GM12874 (cell line): ENCODE measurements around the gene KCNQ1OT1.

Experiments used
- CTCF ChIP-seq: IDR thresholded peaks from 2 replicates; pipeline ENCODE4 v1.5.1; 2011; ENCODE audit warnings: low read depth, mild to moderate bottlenecking, control low read depth, low read length, moderate library complexity; ENCODE audit not compliant: insufficient read depth

KCNQ1OT1 gene

DNA sequence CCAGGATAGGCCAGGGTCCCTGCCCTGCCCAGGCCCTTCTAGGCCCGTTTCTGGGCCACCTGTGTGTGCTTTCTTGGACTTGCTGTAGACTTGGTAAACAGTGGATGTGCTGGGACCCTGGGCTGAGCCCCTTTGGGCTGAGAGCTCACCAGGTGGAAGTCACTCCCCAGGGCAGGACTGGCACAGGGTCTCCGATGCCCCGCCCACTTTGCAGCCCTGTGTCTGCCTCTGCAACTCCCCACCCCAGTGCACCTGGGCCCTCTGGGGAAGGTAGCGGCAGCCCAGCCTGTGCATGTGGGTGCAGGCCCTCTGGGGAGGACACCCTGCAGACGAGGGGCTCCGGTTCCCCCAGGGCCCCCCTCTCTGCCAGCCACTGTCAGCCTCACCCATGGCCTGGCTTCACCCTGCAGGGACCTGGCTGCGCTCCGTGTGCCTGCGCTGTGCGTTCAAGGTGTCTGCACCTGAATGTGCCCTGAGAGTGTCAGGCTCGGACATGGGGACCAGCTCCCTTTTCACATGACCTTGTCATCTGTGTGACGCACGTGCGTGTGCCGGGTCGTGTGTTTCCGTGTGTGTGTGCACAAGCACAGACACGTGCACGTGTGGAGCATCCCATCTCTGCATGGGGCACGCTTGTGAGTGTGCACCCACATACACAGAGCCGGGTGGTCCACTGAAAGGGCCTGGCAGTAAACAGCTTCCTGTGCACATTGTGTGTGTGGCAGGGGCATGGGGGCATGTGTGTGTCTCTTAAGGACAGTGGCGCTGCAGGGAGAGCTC is 118.5 kb downstream of the KCNQ1OT1 start:
- TF ChIP-seq CTCF, result no peak

GRCh38 chr11:2580571-2581001 is 119.2 kb downstream of the KCNQ1OT1 start:
- no peak for TF ChIP-seq CTCF

GRCh38 chr11:2580061-2580421 is 119.8 kb downstream of the KCNQ1OT1 start:
- TF ChIP-seq CTCF, result no peak

GRCh38 chr11:2579315-2580060 is 120.3 kb downstream of the KCNQ1OT1 start:
- TF ChIP-seq CTCF, result no peak

DNA sequence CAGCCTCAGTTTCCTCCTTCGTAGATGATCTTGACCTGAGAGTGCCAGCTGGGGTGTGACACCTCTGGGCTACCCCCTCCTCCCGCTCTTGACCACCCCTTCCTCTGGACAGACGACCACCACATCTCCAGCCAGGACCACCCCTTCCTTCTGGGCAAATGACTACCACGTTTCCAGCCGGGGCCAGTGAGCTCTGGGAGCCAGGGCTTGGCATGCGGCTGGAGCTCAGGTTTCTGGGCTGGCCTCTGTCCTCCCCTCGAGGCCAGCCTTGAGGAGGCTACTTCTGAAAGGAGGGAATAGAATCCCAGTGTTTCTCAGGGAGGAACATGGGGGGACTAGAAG is 120.9 kb downstream of the KCNQ1OT1 start:
- TF ChIP-seq CTCF, result no peak

DNA sequence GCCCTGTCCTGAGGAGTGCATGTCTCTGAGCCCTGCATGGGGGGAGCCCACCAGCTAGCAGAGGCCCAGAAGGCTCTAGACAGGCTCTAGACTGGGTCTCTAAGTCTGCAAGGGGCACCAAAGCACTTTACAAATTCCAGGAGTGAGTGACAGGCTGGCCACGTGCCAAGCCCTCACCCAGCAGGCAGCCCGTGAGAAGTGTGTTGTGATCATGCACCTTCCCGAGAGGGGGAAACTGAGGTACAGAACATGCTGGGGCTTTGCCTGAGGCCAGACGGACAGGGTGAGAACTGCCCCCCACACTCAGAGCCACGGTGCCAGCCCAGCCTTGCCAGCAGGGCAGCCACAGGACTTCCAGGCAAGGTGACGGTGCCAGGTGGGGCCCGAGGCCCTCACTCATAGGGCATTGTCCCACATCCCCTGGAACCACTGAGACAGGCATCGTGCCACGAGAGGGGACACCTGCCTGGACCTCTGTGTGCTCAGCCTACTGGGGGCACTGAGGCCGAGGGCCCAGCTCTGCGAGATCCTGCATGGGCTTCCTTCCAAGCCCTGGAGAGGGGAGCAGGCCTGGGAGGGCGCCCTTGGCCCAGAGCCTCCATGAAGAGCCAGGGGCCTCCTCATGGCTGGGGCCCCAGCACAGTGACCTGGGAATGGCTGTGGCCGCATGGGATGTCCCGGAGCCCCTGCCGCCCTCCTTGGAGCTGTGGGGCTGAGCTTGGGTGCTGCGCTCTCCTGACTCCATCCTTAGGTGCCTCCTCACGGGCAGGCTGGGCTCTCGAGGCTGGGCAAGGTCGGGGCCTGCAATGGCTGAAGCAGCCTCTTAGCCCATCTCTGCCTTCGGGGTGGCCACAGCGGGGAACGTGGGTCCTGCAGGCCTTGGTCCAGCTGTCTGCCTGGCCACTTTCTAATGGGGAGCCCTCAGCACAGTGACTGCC is 121.5 kb downstream of the KCNQ1OT1 start:
- no peak for TF ChIP-seq CTCF
